B cell (primary cell): ENCODE measurements around the gene GCHFR.

Experiments used
- CTCF ChIP-seq: fragments of 200-600 bp; IDR thresholded peaks from one replicate; pipeline ENCODE4 v1.8.0; 2022; ENCODE audit warnings: antibody characterized with exemption, mild to moderate bottlenecking
- EZH2 ChIP-seq: IDR thresholded peaks from 2 replicates; pipeline ENCODE4 v1.6.1; 2012; ENCODE audit warnings: borderline replicate concordance, low read depth, mild to moderate bottlenecking, moderate library complexity, low read length; ENCODE audit not compliant: insufficient read depth, poor library complexity, severe bottlenecking

- TF ChIP-seq CTCF: no peak
- TF ChIP-seq EZH2: no peak
These were observed 21.9 kb downstream of the GCHFR start for GRCh38 chr15:40785814-40786213.
